Endothelial cell of umbilical vein (primary cell): ENCODE results near the gene CHST15. TPM values are rescaled to one million over a fixed set of nuclear protein-coding genes. Genes with fewer than 3 reads are reported as not detected.

Experiments
- BruUV-seq: library from RNA; stranded (reverse); fragments of 400-500 nt; replicated peaks from 2 replicates; lab custom pipeline; 2021; lab: Mats Ljungman, UMichigan
- CTCF ChIA-PET: fragments of 300-600, 350-600 bp; sonication (Branson Sonifier 250); formaldehyde crosslinking; loops from one replicate; lab custom pipeline; 2021; ENCODE audit warnings: antibody characterized with exemption, inconsistent platforms; lab: Charles Lee
- POLR2A ChIA-PET: fragments of 300-600, 350-600 bp; sonication (Branson Sonifier 250); formaldehyde crosslinking; loops from one replicate; lab custom pipeline; 2021; ENCODE audit warnings: antibody characterized with exemption, inconsistent platforms; lab: Charles Lee
- DNase-seq: peaks from one replicate; pipeline ENCODE4 v3.0.0-alpha.2; 2011; ENCODE audit warnings: low read depth, low spot score
- FAIRE-seq: peaks from 2 replicates; lab custom pipeline; 2011; peaks lifted over from hg19 to GRCh38; lab: Jason Lieb, UNC
- H2AFZ ChIP-seq: 2 replicates; pipeline ENCODE4 v1.6.0; 2012; ENCODE audit warnings: low read depth, low read length, control low read depth, inconsistent platforms
- H3K27ac ChIP-seq: 2 replicates; pipeline ENCODE4 v1.5.1; 2011; ENCODE audit warnings: low read depth, mild to moderate bottlenecking, control low read depth, low read length, moderate library complexity; ENCODE audit not compliant: insufficient read depth
- H3K27me3 ChIP-seq, 2 experiments: 2 replicates each; pipeline versions ENCODE4 v1.6.0 to v1.6.1; 2011; ENCODE audit warnings: low read length in 2 of 2, mixed read lengths in 1 of 2; ENCODE audit not compliant: control insufficient read depth in 2 of 2, insufficient read depth in 2 of 2
- H3K36me3 ChIP-seq, 2 experiments: 2 replicates in 1 of 2; 3 replicates in 1 of 2; pipeline ENCODE4 v1.5.1; 2011; ENCODE audit warnings: low read length in 2 of 2, mild to moderate bottlenecking in 1 of 2, moderate library complexity in 1 of 2; ENCODE audit not compliant: control insufficient read depth in 2 of 2, insufficient read depth in 2 of 2; ENCODE audit errors: extremely low read depth in 1 of 2
- H3K4me1 ChIP-seq: 3 replicates; pipeline ENCODE4 v1.5.1; 2011; ENCODE audit warnings: mild to moderate bottlenecking, low read length; ENCODE audit not compliant: control insufficient read depth, insufficient read depth; ENCODE audit errors: extremely low read depth
- H3K4me2 ChIP-seq: 2 replicates; pipeline ENCODE4 v1.6.1; 2011; ENCODE audit warnings: low read length, control low read depth, mixed read lengths; ENCODE audit not compliant: insufficient read depth
- H3K4me3 ChIP-seq, 3 experiments: fragments of 200-600 bp in 1 of 3; sonication (generic), shearing (Covaris generic) in 1 of 3; replicated peaks in 1 of 3; 2 replicates each; pipeline ENCODE4 v1.5.1; 2011 to 2016; ENCODE audit warnings: control low read depth in 3 of 3, low read length in 3 of 3, mild to moderate bottlenecking in 2 of 3, inconsistent platforms in 1 of 3, low read depth in 1 of 3, moderate library complexity in 1 of 3; ENCODE audit not compliant: insufficient read depth in 1 of 3
- H3K79me2 ChIP-seq: 2 replicates; pipeline ENCODE4 v1.6.0; 2012; ENCODE audit warnings: low read length, inconsistent platforms; ENCODE audit not compliant: control insufficient read depth, insufficient read depth
- H3K9ac ChIP-seq: replicated peaks from 2 replicates; pipeline ENCODE3; 2011; ENCODE audit warnings: low read length, control low read depth; ENCODE audit not compliant: insufficient read depth; ENCODE audit errors: extremely low read depth
- H3K9me1 ChIP-seq: replicated peaks from 3 replicates; pipeline ENCODE4 v1.6.0; 2011; ENCODE audit warnings: mild to moderate bottlenecking, low read length; ENCODE audit not compliant: control insufficient read depth, insufficient read depth; ENCODE audit errors: extremely low read depth
- H3K9me3 ChIP-seq: replicated peaks from 2 replicates; pipeline ENCODE4 v1.5.1; 2012; ENCODE audit warnings: low read length, inconsistent platforms; ENCODE audit not compliant: control insufficient read depth, insufficient read depth
- H4K20me1 ChIP-seq: replicated peaks from 2 replicates; pipeline ENCODE3; 2011; ENCODE audit warnings: mild to moderate bottlenecking, low read length; ENCODE audit not compliant: control insufficient read depth, insufficient read depth; ENCODE audit errors: extremely low read depth
- CTCF ChIP-seq, 2 donors: IDR thresholded peaks; 1 replicate in 1 of 2; 2 replicates in 1 of 2; pipeline ENCODE4 v1.5.1; 2011; ENCODE audit warnings: low read length in 2 of 2, mild to moderate bottlenecking in 2 of 2, moderate library complexity in 2 of 2, control low read depth in 1 of 2, inconsistent platforms in 1 of 2, low read depth in 1 of 2; ENCODE audit not compliant: insufficient read depth in 1 of 2; ENCODE audit errors: extremely low read depth in 1 of 2
- EZH2 ChIP-seq: IDR thresholded peaks from 2 replicates; pipeline ENCODE4 v1.6.1; 2012; ENCODE audit warnings: borderline replicate concordance, low read depth, mild to moderate bottlenecking, moderate library complexity, low read length, inconsistent platforms; ENCODE audit not compliant: severe bottlenecking
- FOS ChIP-seq: IDR thresholded peaks from 2 replicates; pipeline ENCODE4 v1.6.1; 2011; ENCODE audit warnings: mild to moderate bottlenecking, low read length, moderate library complexity, borderline replicate concordance; ENCODE audit not compliant: insufficient read depth
- GATA2 ChIP-seq: IDR thresholded peaks from 2 replicates; pipeline ENCODE4 v1.7.0; 2011; ENCODE audit warnings: low read depth, mild to moderate bottlenecking, moderate library complexity, mixed read lengths, low read length; ENCODE audit not compliant: insufficient read length, insufficient read depth
- JUN ChIP-seq: IDR thresholded peaks from 2 replicates; pipeline ENCODE4 v1.6.1; 2011; ENCODE audit warnings: borderline replicate concordance, low read depth; ENCODE audit not compliant: insufficient read length, insufficient read depth
- POLR2A ChIP-seq: IDR thresholded peaks from 2 replicates; pipeline ENCODE4 v1.6.1; 2012; ENCODE audit warnings: low read depth, mild to moderate bottlenecking, control low read depth, low read length
- POLR2AphosphoS5 ChIP-seq: IDR thresholded peaks from 2 replicates; pipeline ENCODE4 v1.6.1; 2012; ENCODE audit warnings: low read depth, mild to moderate bottlenecking, control low read depth, low read length, moderate library complexity; ENCODE audit not compliant: insufficient read depth
- dilution Hi-C: fragments of 300-500 bp; cut with MboI; formaldehyde crosslinking; loops from one replicate; pipeline ENCODE4 v1.15.0; 2019; ENCODE audit warnings: low sequenced_read_pairs; ENCODE audit not compliant: extremely low pct_ligation_motif_present
- intact Hi-C: fragments of 100-400 bp; cut with micrococcal nuclease; formaldehyde crosslinking; loops from one replicate; pipeline ENCODE4 v1.10.0; 2022
- polyA plus RNA-seq, 4 experiments: library from polyadenylated mRNA; depleted of rRNA in 3 of 4; stranded (reverse) in 3 of 4; unstranded in 1 of 4; fragments of >200 nt; gene quantifications; 2 replicates each; pipeline versions ENCODE4 v1.2.1 to v1.2.3, GENCODE V29; 2011 to 2012; ENCODE audit warnings: missing spikeins in 1 of 4
- total RNA-seq: library from RNA; stranded (reverse); gene quantifications from 2 replicates; pipeline ENCODE4 v1.2.3, GENCODE V29; 2021

Gene CHST15
- total and polyA plus RNA-seq, 2 donors (not counting 3 experiments of a cell fraction or from before 2014, with no cell fraction given), result 23.1 to 29.2 TPM

GRCh38 chr10:124025660-124026588 lies 67.5 kb downstream of the CHST15 start:
- ChIA-PET POLR2A (no interaction called here), CTCF (interaction anchor here (1.5 to 7.4 kb wide), 3 partner anchors 31 to 378 kb away, joined by 3 to 49 read pairs (median 12); no protein-coding TSS in a partner anchor)
- H3K4me2 ChIP-seq, result no peak overlapping the region
- dilution Hi-C loops, result no loop called here
- no peak overlapping the region for H3K9ac ChIP-seq
- H4K20me1 ChIP-seq, result no peaks in the 10 kb centered on the region
- H3K36me3 ChIP-seq, result peaks cover 0 to 3% of the 10 kb centered on the region in 2 experiments
- H3K79me2 ChIP-seq, result no peaks in the 10 kb centered on the region
- intact Hi-C loops, result loop anchor here (1.0 kb wide), 1 partner anchor 363 kb away; no protein-coding TSS in a partner anchor
- H3K27ac ChIP-seq, result no peak overlapping the region
- H3K4me1 ChIP-seq, result no peaks in the 10 kb centered on the region
- H2AFZ ChIP-seq, result no peak overlapping the region
- H3K4me3 ChIP-seq, result no peak overlapping the region
- FAIRE-seq, result no peak
- H3K27me3 ChIP-seq, result no peaks in the 10 kb centered on the region
- BruUV-seq, result no TSS peak
- no peak for TF ChIP-seq EZH2
- peak; percentile 13 to 20 for TF ChIP-seq CTCF (IDR thresholded peaks at IDR 0.05; ENCODE audit: extremely low read depth in 1 of 2, insufficient read depth in 1 of 2, low read depth in 1 of 2, low read length in 2 of 2)
- DNase-seq, result peak; percentile 31
- H3K9me1 ChIP-seq, result no peaks in the 10 kb centered on the region
- no peaks in the 10 kb centered on the region for H3K9me3 ChIP-seq

GRCh38 chr10:124025152-124025551 lies 68.2 kb downstream of the CHST15 start:
- FAIRE-seq (no peak), DNase-seq (no peak)
- Histone ChIP-seq H3K27me3 (no peaks in the 10 kb centered on the region), H3K9me3 (no peaks in the 10 kb centered on the region), H3K79me2 (no peaks in the 10 kb centered on the region), H3K4me1 (no peaks in the 10 kb centered on the region), H3K36me3 (peaks cover 0 to 3% of the 10 kb centered on the region in 2 experiments), H3K9me1 (no peaks in the 10 kb centered on the region), H3K4me2 (no peak overlapping the region), H3K27ac (no peak overlapping the region), H3K9ac (no peak overlapping the region), H2AFZ (no peak overlapping the region), H4K20me1 (no peaks in the 10 kb centered on the region), H3K4me3 (no peak overlapping the region)
- no peak for TF ChIP-seq FOS
- no peak for TF ChIP-seq JUN
- no peak for TF ChIP-seq GATA2
- TF ChIP-seq POLR2A, result no peak
- TF ChIP-seq EZH2, result no peak
- TF ChIP-seq CTCF (IDR thresholded peaks at IDR 0.05; ENCODE audit: extremely low read depth in 1 of 2, insufficient read depth in 1 of 2, low read depth in 1 of 2, low read length in 2 of 2), result no peak
- TF ChIP-seq POLR2AphosphoS5, result no peak
- ChIA-PET POLR2A (no interaction called here), CTCF (interaction anchor here (1.5 to 7.4 kb wide), 3 partner anchors 31 to 378 kb away, joined by 3 to 49 read pairs (median 12); no protein-coding TSS in a partner anchor)
- dilution Hi-C loops (no loop called here), intact Hi-C loops (loop anchor here (1.0 kb wide), 1 partner anchor 364 kb away; no protein-coding TSS in a partner anchor)
- BruUV-seq, result no TSS peak
